Muscle layer of colon (tissue), 2 donors: ENCODE results near the gene USP6.
"Not testable (repeated sequence)": the region's sequence is repeated elsewhere in the genome, so short reads cannot be mapped to it uniquely, and the experiment has no call there.

Experiments
- H3K27ac ChIP-seq: one replicate; pipeline ENCODE4 v1.7.0; 2013; ENCODE audit warnings: low read depth, mild to moderate bottlenecking, low read length, moderate library complexity
- H3K27me3 ChIP-seq, 2 donors: one replicate each; pipeline ENCODE4 v1.7.0; 2013; ENCODE audit warnings: low read length in 2 of 2, mild to moderate bottlenecking in 2 of 2; ENCODE audit not compliant: insufficient read depth in 2 of 2, control insufficient read depth in 1 of 2
- H3K36me3 ChIP-seq: one replicate; pipeline ENCODE4 v1.7.0; 2013; ENCODE audit warnings: mild to moderate bottlenecking, low read length; ENCODE audit not compliant: insufficient read depth
- H3K4me1 ChIP-seq: one replicate; pipeline ENCODE4 v1.7.0; 2013; ENCODE audit warnings: mild to moderate bottlenecking, low read length; ENCODE audit not compliant: insufficient read depth
- H3K4me3 ChIP-seq, 2 donors: one replicate each; pipeline ENCODE4 v1.7.0; 2013; ENCODE audit warnings: low read length in 2 of 2, low read depth in 1 of 2, mild to moderate bottlenecking in 1 of 2, moderate library complexity in 1 of 2
- H3K9ac ChIP-seq: one replicate; pipeline ENCODE4 v1.7.0; 2013; ENCODE audit warnings: low read length
- H3K9me3 ChIP-seq: one replicate; pipeline ENCODE4 v1.7.0; 2013; ENCODE audit warnings: mild to moderate bottlenecking, low read length
- donor health status: abdominal sarcoma.
- donor health status: Adenocarcinoma of cecum.

The USP6 gene

DNA sequence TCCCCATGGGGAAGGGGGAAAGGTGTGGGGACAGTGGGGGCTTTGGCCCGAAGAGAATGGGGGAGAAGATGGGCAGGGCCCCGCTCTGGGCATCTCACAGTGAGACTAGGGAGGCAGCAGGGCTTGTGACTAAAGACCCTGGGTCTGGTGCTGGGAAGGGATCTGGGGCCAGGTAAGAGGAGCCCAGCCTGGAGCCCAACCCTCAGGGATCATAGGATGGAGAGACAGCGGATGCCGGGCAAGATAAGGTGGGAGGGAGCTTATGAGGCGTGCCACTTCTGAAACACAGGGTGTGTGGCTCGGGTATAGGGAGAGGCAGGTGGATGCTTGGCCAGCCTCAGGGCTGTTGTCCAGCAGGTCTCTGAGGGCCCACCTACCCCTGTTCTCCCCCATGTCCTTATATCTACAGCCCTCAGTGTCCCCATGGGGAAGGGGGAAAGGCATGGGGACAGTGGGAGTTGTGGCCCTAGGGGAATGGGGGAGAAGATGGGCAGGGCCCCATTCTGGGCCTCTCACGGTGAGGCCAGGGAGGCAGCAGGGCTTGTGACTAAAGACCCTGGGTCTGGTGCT is 15.4 kb downstream of the USP6 start:
- no peaks in the 10 kb centered on the region for H3K9me3 ChIP-seq
- no peak overlapping the region for H3K27ac ChIP-seq
- no peak overlapping the region for H3K4me3 ChIP-seq
- no peaks in the 10 kb centered on the region for H3K36me3 ChIP-seq
- H3K4me1 ChIP-seq, result no peaks in the 10 kb centered on the region
- H3K9ac ChIP-seq, result no peak overlapping the region
- no peaks in the 10 kb centered on the region for H3K27me3 ChIP-seq

DNA sequence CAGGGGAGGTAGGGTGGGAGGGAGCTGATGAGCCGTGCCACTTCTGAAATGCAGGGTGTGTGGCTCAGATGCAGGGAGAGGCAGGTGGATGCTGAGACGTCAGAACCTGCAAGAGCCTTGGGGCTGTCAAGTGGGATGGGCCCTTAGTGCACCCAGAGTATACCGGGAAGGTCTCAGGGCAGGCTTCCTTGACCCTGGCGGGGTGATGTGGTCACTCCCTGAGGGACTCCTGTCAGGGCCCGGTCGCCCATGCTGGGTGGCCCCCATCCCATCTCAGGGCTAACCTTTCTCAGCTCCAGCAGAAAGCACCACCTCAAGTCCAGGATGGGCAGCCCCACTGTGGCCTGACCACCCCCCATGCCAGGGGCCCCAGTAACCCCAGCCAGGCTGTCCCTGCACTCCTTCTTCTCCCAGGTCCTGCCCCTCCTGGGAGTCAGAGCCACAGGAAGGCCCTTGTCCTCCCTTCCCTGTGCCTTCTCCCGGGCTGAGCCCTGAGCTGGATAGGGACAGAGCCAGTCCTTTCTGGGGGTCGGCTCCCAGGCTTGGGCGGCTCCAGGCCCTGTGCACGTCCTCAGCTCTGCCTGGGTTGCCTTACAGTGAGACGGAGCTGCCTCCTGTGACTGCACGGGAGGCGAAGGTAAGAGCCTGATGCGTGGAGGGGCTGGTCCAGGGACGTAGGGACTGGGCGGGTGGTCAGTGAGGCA is 16.1 kb downstream of the USP6 start:
- not testable (repeated sequence) for H3K27me3 ChIP-seq, H3K9ac ChIP-seq, H3K4me3 ChIP-seq, H3K4me1 ChIP-seq, H3K36me3 ChIP-seq, H3K9me3 ChIP-seq, H3K27ac ChIP-seq

DNA sequence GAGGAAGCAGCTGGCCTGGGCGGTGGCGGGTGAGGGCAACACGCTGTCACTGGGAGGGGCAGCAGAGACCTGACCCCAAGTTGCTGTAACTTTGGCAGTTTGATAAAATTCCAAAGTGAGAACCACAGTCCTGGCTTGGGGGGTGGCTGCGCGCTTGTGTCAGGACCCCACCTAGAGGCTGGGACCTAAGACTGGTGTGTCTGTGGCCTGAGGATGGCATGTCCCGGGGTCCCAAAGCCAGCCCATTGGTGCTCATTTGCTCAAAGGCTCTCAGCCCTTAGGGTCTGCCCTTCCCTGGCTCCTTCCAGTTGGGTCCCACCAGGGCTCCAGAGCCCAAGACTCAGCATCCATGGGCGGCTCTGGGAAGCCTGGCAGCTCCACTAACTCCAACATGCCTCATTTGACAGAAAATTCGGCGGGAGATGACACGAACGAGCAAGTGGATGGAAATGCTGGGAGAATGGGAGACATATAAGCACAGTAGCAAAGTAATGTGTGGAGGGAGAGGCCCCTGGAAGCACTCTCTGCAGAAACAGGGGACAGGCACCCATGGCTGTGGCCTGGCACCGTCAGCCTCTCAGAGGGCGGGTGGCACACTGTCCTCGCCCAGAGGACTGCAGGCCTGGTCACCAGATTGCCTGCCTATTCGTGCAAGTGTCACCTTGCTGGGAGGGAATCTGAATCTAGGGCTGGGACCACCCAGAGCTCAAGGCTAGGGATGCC is 16.8 kb downstream of the USP6 start:
- H3K9me3 ChIP-seq, H3K27me3 ChIP-seq, H3K27ac ChIP-seq, H3K4me3 ChIP-seq, H3K9ac ChIP-seq, H3K36me3 ChIP-seq, H3K4me1 ChIP-seq: not testable (repeated sequence)

DNA sequence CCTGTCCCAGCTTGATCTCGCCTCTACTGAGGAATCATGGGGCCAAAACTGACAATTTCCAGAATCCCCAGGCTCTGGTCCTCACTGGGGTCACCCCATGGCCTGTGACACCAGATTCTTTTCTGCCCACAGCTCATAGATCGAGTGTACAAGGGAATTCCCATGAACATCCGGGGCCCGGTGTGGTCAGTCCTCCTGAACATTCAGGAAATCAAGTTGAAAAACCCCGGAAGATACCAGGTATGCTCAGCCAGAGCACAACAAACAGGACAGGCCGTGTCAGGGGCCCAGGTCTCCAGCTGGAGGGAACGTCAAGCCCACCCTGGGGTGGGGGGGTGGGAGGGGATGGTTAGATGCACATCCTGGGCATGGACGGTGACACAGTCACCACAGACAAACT is 17.5 kb downstream of the USP6 start:
- H3K4me3 ChIP-seq, result no peak overlapping the region
- no peaks in the 10 kb centered on the region for H3K4me1 ChIP-seq
- H3K27me3 ChIP-seq, result no peaks in the 10 kb centered on the region
- H3K36me3 ChIP-seq, result no peaks in the 10 kb centered on the region
- no peaks in the 10 kb centered on the region for H3K9me3 ChIP-seq
- no peak overlapping the region for H3K9ac ChIP-seq
- H3K27ac ChIP-seq, result no peak overlapping the region

DNA sequence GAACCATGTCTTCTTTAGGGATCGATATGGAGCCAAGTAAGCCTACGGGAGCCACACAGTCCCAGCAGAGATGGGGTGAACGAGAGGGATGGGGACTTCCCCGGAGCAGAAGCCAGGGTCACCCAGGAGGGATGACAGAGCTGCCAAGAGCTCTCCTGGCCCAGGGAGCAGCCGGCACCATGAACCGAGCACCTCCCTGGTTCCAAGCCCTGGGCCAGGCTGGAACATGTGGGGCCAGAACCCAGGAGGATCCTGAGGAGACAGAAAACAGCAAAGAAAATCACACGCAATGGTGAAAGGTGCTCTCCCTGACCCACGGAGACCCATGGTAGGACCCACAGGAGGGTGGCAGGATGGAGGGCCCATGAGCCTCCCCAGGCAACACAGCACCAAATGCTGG is 18.1 kb downstream of the USP6 start:
- not testable (repeated sequence) for H3K27me3 ChIP-seq, H3K9ac ChIP-seq, H3K4me3 ChIP-seq, H3K4me1 ChIP-seq, H3K27ac ChIP-seq, H3K9me3 ChIP-seq, H3K36me3 ChIP-seq

DNA sequence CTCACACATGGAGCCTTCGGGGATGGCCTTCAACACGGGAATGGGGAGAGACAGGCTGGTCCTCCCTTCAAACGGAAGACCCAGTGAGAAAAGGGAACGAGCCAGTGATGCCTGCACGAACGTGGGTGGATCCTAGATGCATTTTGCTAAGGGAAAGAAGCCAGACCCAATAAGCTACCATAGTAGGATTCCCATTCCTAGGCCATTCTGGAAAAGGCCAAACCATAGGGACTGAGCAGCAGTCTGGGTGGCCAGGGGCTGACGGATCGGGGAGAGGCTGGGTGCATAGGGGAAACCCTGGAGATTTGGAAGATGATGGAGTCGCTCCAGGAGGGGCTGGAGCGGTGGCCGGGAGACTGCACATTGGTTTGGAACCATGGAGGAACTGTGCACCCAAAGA is 18.7 kb downstream of the USP6 start:
- H3K4me1 ChIP-seq, H3K9ac ChIP-seq, H3K27ac ChIP-seq, H3K27me3 ChIP-seq, H3K4me3 ChIP-seq, H3K9me3 ChIP-seq, H3K36me3 ChIP-seq: not testable (repeated sequence)

DNA sequence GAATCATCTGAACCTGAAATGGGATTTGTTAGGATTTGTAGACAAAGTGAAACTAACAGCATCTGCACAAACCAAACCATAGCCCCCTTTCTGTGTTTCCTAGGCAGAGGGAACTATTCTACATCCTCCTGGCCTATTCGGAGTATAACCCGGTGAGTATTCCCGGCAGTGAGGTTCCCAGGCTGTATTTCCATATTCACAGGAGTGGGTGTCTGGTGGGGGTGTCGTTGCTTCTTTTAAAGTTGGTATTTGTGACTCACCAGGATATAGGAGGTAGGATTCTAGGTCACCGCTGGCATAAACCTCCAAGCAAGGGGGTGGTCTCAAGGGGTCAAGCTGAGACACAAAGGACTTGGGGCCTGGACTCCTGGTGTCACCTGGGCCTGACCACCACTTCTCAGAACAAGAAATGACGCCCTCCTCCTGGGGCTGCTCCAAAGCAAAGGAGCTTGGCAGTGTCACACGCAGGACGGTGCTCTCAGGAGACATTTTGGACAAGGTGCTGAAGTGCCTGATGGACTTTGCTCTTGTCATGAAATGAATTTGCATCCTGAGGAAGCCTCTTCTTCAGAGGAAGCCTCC is 19.4 kb downstream of the USP6 start:
- H3K4me1 ChIP-seq, H3K36me3 ChIP-seq, H3K27ac ChIP-seq, H3K9me3 ChIP-seq, H3K9ac ChIP-seq, H3K27me3 ChIP-seq, H3K4me3 ChIP-seq: not testable (repeated sequence)

DNA sequence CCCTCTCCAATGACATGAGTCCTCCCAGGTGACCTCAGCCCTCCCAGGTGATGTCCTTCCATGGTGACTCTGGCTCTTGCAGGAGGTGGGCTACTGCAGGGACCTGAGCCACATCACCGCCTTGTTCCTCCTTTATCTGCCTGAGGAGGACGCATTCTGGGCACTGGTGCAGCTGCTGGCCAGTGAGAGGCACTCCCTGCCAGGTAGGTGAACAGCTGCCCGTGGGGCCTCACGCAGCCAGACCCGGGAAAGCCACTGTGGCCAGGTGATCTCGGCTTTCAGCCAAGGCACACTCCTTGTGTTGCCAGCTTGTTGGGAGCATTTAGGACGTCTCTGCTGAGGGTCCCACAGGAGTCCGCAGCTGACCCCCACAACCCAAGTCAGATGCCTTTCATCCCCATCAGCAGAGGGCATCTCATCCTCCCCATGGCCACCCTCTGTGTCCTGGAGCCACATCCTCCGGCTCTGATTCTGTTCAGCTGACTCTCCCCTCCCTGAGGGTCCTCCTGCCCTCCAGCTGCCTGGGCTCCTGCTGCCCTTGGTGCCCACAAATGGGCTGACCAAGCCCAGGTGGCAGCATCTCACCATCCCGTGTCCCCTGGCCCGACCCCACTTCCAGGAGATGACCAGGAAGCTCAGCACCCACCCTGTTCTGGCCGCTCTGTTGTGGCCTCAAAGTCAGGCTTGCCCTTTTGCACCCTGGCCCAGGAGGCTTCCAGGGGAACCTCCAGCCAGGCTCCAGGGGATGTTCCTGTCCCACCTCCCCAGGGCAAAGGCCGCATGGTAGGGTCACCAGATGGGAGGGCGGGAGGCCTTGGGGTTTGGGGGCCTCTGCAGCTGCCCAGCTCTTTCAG is 20.1 kb downstream of the USP6 start:
- no peak overlapping the region for H3K9ac ChIP-seq
- H3K4me3 ChIP-seq, result no peak overlapping the region
- H3K4me1 ChIP-seq, result no peaks in the 10 kb centered on the region
- no peaks in the 10 kb centered on the region for H3K27me3 ChIP-seq
- H3K36me3 ChIP-seq, result no peaks in the 10 kb centered on the region
- H3K27ac ChIP-seq, result no peak overlapping the region
- no peaks in the 10 kb centered on the region for H3K9me3 ChIP-seq

DNA sequence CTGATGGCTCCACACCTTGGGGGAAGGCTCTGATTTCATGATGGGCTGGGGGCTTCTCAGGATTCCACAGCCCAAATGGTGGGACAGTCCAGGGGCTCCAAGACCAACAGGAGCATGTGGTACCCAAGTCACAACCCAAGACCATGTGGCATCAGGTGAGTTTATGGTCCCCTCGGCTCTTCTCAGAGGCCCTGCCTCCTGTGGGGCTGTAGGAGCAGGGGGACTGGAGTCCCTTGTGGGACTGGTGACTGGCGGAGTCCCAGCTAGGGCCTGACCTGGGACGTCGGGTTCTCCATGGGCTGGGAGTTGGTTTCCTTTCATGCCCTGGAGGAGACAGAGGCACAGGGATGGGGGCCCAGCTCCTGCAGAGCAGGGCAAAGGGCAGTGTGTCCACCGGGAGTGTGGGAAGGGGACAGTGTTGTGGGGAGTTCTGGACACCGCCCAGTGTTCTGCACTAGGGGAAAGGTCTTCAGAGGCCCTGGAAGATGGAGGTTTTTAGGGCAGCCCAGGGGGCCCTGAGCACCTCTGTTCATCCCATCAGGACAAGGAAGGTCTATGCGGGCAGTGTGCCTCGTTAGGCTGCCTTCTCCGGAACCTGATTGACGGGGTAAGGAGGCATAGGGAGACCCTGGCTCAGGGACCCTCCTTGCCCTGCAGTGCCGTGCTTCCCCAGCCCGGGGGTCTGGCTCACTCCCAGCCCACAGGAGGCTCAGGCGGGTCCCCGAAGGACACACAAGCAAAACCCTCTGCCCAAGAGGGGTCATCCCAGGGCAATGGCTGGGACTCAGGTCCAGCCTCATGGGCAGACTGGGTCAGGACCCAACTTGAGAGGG is 21.0 kb downstream of the USP6 start:
- not testable (repeated sequence) for H3K4me1 ChIP-seq, H3K27ac ChIP-seq, H3K36me3 ChIP-seq, H3K9me3 ChIP-seq, H3K9ac ChIP-seq, H3K4me3 ChIP-seq, H3K27me3 ChIP-seq

DNA sequence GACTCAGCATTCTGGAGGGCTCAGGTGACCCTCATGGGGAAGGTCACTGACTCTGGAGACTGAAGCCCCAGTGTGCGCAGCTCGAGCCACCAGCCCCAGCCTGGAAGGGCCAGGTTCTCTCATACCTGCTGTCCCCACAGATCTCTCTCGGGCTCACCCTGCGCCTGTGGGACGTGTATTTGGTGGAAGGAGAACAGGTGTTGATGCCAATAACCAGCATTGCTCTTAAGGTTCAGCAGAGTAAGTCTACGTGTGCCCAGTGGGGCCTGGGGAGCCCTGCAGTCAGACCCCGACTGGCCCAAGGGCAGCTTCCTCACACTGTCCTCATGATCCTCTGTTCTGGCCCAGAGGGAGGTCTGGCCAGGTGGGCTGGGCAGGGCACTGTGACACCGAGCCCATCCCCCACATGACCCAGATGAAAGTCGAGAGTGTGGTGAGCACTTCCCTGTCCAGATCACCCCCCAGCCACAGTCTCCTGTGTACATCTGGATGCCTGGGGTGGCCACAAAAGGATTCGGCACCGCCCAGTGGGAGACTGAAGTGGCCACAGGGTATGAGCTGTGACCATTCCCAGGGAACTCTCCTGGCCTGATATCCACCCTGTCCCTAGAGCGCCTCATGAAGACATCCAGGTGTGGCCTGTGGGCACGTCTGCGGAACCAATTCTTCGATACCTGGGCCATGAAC is 21.8 kb downstream of the USP6 start:
- H3K27me3 ChIP-seq, H3K4me1 ChIP-seq, H3K27ac ChIP-seq, H3K9ac ChIP-seq, H3K9me3 ChIP-seq, H3K36me3 ChIP-seq, H3K4me3 ChIP-seq: not testable (repeated sequence)
